GM18517 (cell line): Measurements from ENCODE around the gene PAQR5.
"Not testable (repeated sequence)": the region's sequence is repeated elsewhere in the genome, so short reads cannot be mapped to it uniquely, and the experiment has no call there.

ENCODE experiments used
- ATAC-seq: cut with Tn5 transposase; IDR thresholded peaks from one replicate; pipeline ENCODE4 v1.9.1; 2021; ENCODE audit warnings: mild to moderate bottlenecking, moderate library complexity; ENCODE audit not compliant: unreplicated experiment

Gene PAQR5

GRCh38 chr15:69346112-69346511 lies 47.4 kb downstream of the PAQR5 start:
- ATAC-seq, result no peak

- ATAC-seq, result no peak
These were observed 52.6 kb downstream of the PAQR5 start for GRCh38 chr15:69351333-69351732.

GRCh38 chr15:69351884-69352283 lies 53.2 kb downstream of the PAQR5 start:
- no peak for ATAC-seq

- ATAC-seq, result no peak
These were observed 59.4 kb downstream of the PAQR5 start for GRCh38 chr15:69357773-69358771.

GRCh38 chr15:69358850-69359249 lies 60.1 kb downstream of the PAQR5 start:
- no peak for ATAC-seq

- ATAC-seq, result no peak
These were observed 61.0 kb downstream of the PAQR5 start for GRCh38 chr15:69359722-69360121.

- no peak for ATAC-seq
These were observed 61.9 kb downstream of the PAQR5 start for GRCh38 chr15:69360642-69361041.

- no peak for ATAC-seq
These were observed 68.5 kb downstream of the PAQR5 start for GRCh38 chr15:69367236-69367635.

GRCh38 chr15:69369631-69370030 lies 70.9 kb downstream of the PAQR5 start:
- no peak for ATAC-seq

GRCh38 chr15:69373406-69373805 lies 74.7 kb downstream of the PAQR5 start:
- ATAC-seq, result no peak

GRCh38 chr15:69375151-69375790 lies 76.6 kb downstream of the PAQR5 start:
- no peak for ATAC-seq

- no peak for ATAC-seq
These were observed 78.7 kb downstream of the PAQR5 start for GRCh38 chr15:69377216-69377970.

- ATAC-seq, result no peak
These were observed 81.5 kb downstream of the PAQR5 start for GRCh38 chr15:69380100-69380725.

GRCh38 chr15:69380726-69381105 lies 82.0 kb downstream of the PAQR5 start:
- no peak for ATAC-seq

GRCh38 chr15:69382176-69382575 lies 83.5 kb downstream of the PAQR5 start:
- not testable (repeated sequence) for ATAC-seq

- not testable (repeated sequence) for ATAC-seq
These were observed 85.4 kb downstream of the PAQR5 start for GRCh38 chr15:69384066-69384465.

GRCh38 chr15:69384626-69385598 lies 86.2 kb downstream of the PAQR5 start:
- no peak for ATAC-seq

GRCh38 chr15:69385831-69386230 lies 87.1 kb downstream of the PAQR5 start:
- no peak for ATAC-seq

GRCh38 chr15:69386284-69386683 lies 87.6 kb downstream of the PAQR5 start:
- ATAC-seq, result no peak

GRCh38 chr15:69388260-69388705 lies 89.6 kb downstream of the PAQR5 start:
- ATAC-seq, result no peak
